Limb (tissue), 2 donors: ENCODE data around the gene R3HDM2.

Experiments used
- DNase-seq, 2 donors: peaks; one replicate each; pipeline ENCODE4 v3.0.0-alpha.2; 2016; ENCODE audit errors: extremely low spot score in 2 of 2

The R3HDM2 gene

DNA sequence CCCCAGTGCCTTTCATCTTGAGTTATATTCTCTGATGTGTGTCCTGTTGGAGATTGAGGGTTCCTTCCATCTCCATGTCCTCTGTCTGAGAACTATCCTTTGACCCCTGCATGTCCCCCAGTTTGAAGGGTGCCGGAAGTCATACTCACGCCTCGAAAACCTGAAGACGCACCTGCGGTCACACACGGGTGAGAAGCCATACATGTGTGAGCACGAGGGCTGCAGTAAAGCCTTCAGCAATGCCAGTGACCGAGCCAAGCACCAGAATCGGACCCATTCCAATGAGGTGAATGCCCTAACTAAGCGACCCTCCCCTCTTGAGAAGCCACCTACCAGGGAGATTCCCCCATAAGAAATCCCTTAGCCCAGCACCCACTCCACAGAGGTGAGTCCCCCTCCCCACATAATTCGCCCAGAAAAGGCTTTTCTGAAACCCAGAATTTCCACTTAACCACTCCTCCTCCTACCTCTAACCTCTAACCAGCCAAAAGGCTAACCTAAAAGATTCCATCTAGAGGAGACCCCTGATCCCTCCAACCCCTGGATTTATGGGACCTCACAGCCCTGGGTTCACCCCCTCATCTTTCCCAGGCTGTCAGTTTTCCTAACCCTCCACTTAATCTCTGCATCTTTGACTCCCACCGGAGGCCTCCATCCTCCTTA, 36.5 kb upstream of the R3HDM2 start:
- DNase-seq, result no peak

DNA sequence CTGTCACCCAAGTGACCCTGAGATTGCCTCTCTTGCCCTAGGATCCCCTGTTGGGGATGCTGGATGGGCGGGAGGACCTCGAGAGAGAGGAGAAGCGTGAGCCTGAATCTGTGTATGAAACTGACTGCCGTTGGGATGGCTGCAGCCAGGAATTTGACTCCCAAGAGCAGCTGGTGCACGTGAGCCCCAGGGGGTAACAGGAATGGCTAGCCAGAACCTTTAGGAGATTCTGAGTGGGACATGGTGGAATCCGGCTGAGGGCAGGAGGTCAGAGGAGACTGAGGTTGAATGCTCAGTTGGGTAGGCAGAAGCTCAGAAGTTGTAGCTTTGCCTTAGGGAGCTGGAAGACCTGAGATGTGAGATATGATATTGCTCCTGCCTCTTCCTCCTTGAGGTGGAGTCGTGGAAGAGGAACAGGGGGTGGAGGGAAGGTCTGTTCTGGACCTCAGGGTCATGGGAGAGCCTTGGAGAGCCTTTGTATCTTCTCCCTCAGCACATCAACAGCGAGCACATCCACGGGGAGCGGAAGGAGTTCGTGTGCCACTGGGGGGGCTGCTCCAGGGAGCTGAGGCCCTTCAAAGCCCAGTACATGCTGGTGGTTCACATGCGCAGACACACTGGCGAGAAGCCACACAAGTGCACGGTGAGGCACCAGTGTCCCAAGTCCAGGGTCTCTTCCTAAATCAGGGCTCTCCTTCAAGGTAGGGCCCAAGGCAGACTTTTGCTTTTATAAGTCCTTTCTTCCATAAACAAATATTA, 35.1 kb upstream of the R3HDM2 start:
- DNase-seq, result no peak

DNA sequence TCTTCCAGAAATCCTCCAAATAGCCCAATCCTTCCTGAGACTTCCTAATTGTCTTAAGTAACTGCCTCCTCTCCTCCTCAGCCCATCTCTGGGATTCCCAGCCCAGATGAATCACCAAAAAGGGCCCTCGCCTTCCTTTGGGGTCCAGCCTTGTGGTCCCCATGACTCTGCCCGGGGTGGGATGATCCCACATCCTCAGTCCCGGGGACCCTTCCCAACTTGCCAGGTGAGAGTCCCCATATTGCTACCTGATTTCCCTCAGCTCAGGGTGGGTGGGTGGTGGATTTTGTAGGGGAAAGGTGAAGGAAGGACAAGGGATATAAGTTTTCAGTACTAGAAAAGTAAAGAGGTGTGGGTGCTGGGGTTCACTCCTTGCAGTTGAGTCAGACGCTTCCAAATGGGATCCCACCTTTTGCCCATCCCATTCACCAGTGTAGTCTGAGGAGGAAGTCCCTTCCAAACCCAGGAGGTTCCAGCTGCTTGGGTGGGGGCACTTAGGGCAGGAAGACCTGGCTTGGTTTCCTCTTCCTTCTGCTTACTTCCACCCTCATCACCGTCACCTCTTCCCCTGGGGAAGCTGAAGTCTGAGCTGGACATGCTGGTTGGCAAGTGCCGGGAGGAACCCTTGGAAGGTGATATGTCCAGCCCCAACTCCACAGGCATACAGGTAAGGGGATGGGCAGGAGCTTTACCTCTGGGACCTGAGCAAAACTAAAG, 34.3 kb upstream of the R3HDM2 start:
- DNase-seq, result no peak

DNA sequence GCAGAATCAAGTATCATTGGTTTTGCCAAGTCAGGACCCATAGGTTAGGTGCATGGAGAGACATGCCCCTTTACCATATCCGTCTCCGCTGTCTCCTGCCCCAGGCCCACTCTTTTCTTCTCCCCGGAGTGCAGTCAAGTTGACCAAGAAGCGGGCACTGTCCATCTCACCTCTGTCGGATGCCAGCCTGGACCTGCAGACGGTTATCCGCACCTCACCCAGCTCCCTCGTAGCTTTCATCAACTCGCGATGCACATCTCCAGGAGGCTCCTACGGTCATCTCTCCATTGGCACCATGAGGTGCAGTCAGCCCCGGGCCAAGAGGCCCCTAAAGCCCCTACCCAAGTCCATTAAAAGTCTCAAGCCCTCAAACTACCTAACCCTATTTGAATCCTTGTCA, 33.7 kb upstream of the R3HDM2 start:
- no peak for DNase-seq

DNA sequence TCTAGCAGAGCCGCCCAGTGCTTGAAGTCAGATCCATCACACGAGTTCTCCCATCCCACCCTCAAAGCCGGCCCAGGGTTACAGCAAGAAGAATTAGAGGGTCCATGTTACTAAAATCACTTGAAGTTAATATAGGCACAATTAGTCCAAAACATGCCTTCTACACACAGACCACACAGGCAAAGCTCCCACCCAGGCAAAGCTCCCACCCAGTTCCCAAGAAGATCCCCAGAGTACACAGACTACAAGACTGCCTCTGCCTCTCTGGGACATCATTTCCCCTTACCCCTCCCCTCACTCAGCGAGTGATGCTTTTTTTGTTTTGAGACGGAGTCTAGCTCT, 32.0 kb upstream of the R3HDM2 start:
- DNase-seq, result no peak

DNA sequence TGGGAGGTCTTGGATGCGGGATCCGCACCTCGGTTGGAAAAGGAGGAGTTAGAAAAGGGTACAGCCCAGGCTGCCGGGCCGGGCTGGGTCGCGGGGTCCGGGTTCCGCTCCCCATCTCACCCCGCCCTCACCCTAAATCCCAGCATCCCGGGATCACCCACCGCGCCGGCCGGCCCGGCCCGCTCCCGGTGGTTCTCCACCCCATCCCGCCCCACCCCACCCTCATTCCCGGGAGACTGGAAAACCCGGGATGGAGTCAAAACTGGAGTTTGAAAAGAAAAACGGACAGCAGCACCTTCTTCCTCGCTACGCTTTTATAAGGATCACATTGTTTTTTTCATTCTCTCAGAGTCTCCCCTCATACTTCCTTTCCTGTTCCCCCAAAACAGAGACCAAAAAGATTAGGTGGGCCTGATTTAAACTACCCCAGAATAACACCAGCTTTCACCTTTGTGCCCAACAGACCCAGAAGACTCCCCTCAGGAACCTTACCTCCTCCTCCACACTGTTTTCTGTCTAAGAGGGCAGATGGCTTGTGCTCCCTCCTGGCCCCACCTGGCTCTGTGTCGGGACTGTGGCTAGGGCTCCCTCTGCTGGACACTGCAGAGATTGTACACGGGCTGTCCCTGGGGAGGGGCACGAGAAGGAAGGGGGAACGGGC, 31.5 kb upstream of the R3HDM2 start:
- DNase-seq, result peak; percentile 90 to 93

DNA sequence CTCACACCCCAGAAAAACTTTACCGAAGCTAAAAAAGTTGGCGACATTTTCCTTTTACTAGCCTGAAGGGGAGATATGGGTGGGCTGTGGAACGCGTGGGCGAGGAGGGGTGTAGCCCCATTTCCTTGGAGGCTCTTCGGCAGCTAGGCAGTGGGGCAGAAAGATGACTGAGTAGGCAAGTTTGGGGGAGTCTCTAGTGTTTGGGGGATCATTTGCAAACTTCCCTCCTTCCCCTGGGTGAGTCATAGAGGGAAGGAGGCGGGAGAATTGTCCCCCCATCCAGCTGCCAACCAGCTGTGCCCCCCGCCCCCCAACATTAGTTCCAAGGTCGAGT, 31.0 kb upstream of the R3HDM2 start:
- no peak for DNase-seq

DNA sequence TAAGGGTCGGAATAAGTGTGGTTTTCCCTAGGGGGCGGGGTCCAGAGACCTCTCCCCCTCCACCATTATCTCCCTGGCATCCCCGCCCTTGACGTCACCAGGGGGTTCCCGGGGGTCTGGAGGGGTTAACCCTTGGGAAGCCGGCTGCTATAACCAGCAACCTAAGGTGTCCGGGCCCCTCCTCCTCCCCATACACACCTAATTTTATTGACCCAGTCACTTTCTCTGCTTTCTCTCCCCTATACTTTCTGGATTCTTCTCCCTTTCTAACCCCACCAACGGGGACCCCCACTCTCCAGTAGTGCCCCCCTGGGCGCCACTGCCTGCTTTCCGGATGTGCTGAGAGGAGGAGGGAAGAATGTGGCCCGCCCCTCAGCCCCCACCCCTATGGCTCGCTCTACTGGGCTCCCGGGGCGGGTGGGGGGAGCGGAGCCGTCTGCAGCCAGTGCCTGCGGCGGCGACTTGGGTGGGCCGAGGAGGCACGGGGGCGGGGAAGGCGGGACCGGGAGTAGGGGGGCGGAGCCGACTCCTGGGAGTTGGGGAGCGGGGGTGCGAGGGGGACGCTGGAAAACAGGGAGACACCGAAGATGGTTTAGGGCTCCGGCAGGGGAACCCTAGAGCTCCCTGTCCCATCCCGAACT, 30.6 kb upstream of the R3HDM2 start:
- peak; percentile 64 to 90 for DNase-seq

DNA sequence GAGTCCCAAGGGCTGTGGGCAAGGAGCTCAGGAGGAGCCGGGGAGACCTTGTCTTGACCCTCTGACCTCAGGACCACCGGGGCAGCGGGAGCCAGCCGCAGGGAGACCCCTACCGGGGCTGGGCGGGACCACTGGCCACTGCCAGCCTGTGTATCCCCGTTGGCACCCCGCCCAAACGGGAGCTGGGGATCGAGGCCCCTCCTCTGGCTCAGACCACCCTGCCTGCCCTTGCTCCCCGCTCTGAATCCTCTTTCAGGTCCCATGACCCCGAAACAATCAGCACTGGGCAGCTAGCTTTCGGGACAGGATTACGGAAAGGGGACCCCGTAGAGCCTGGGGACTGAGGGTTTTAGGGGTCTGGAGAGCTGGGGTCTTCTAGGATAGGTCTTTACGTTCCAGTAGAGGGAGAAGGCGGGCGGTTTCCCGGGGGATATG, 30.0 kb upstream of the R3HDM2 start:
- DNase-seq, result peak in 1 of 2 donors; percentile 79

DNA sequence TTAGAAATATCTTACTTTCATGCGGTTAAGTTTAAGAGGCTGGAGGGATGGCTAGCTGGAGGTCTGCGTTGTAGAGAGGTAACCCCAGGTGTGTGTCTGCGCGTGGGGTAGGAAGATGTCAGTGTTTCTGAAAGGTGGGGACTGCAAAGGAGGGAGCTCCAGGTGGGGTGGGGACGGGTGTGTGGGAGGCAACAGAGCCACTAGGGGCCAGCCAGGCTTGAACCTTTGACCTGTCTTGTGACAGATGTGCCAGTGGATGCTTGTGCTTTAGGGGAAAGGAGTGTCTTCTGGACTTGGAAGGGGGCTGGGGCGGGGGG, 29.6 kb upstream of the R3HDM2 start:
- no peak for DNase-seq

DNA sequence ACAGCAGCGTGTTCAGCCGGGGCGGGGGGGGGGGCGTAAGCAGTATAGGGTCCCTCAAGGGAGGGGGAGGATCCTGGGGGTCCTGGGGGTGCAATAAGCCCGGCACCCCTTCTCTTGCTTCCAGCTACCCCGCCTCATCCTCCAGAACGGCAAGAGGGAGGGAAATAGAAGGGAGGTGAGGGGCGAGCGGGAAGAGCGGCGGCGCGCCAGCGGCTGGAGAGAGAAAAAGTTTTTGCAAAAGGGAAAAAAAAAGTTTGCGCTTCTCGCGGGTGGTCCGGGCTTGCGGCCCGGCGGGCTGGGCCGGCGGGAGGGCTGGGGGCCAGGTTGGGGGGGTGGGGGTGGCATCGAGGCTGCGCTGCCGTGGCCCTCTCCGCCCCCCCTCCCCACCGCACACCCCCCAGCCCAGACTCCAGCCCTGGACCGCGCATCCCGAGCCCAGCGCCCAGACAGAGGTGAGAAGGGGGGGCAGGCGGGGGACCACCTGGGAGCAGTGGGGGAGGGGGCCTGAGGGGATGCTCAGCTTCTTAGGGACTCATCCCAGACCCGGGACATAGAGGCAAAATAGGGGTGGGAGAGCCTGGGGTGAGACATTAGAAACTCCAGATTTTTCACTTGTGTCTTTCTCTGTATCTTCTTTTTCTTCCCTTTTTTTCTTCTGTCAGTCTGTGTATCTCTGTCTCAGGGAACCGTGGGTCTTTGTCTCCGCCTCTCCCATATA, 29.1 kb upstream of the R3HDM2 start, which contains the start of gene GLI1:
GLI1 (plus strand) TSS at position 36 of the 718 bp plus-strand sequence. CDS start 3,907 bp downstream, outside the sequence.
- DNase-seq, result peak; percentile 58 to 90

DNA sequence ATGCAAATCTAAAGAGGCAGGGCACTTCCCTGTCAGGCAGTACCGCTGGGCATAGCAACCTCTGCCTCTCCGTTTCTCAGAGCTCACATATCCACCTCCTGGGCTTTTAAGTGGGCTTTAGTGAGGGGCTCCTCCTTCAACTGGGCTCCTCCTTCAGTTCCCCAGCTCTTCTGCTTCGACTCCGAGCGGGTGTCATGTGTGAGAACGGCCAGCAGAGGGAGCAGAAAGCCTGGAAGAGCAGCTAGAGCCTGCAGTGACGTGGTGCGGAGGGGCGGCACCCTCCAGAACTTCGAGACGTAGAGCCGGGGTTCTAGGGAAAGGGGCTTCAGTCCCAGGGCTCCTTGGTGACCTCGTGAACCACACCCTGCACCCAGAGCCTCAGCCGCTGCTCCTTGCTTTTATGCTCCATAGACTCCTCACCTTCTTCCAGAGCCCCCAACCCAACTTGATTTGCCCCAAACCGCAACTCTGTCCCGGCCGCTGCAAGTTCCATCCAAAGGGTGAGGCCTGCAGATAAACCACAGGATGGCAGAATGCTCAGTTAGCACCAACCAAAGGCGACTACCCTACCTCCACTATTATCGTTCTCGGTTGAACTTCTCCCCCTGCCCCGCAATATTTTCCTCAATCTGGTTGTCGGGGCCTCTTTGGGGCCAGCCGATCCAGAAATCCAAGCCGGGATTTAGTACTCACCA, 28.4 kb upstream of the R3HDM2 start:
- peak; percentile 97 to 98 for DNase-seq

DNA sequence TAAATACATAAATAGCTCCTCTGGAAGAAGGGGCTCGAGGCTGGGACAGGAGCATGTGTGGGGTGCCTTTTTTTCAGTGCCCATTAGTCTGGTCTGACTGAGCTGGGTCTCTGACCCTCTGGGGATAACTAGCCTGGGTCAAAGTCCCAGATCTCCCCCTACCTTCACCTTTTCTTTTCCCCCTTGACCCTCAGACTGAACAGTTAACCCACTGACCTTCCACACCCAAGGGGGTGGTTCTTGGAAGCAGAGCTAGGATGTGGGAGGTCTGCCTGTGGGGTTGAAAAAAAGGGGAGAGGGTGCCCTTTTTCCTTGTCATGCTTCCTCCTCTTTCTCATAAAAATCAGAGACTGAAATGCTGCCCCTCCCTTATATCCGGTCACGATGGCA, 27.8 kb upstream of the R3HDM2 start:
- DNase-seq, result no peak

DNA sequence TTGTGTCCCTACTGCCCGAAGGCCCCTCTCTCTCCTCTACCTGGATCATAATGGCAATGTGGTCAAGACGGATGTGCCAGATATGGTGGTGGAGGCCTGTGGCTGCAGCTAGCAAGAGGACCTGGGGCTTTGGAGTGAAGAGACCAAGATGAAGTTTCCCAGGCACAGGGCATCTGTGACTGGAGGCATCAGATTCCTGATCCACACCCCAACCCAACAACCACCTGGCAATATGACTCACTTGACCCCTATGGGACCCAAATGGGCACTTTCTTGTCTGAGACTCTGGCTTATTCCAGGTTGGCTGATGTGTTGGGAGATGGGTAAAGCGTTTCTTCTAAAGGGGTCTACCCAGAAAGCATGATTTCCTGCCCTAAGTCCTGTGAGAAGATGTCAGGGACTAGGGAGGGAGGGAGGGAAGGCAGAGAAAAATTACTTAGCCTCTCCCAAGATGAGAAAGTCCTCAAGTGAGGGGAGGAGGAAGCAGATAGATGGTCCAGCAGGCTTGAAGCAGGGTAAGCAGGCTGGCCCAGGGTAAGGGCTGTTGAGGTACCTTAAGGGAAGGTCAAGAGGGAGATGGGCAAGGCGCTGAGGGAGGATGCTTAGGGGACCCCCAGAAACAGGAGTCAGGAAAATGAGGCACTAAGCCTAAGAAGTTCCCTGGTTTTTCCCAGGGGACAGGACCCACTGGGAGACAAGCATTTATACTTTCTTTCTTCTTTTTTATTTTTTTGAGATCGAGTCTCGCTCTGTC, 26.1 kb upstream of the R3HDM2 start:
- DNase-seq, result no peak

DNA sequence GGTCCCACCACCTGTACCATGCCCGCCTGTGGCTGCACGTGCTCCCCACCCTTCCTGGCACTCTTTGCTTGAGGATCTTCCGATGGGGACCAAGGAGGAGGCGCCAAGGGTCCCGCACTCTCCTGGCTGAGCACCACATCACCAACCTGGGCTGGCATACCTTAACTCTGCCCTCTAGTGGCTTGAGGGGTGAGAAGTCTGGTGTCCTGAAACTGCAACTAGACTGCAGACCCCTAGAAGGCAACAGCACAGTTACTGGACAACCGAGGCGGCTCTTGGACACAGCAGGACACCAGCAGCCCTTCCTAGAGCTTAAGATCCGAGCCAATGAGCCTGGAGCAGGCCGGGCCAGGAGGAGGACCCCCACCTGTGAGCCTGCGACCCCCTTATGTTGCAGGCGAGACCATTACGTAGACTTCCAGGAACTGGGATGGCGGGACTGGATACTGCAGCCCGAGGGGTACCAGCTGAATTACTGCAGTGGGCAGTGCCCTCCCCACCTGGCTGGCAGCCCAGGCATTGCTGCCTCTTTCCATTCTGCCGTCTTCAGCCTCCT, 25.4 kb upstream of the R3HDM2 start:
- peak in 1 of 2 donors; percentile 49 for DNase-seq

DNA sequence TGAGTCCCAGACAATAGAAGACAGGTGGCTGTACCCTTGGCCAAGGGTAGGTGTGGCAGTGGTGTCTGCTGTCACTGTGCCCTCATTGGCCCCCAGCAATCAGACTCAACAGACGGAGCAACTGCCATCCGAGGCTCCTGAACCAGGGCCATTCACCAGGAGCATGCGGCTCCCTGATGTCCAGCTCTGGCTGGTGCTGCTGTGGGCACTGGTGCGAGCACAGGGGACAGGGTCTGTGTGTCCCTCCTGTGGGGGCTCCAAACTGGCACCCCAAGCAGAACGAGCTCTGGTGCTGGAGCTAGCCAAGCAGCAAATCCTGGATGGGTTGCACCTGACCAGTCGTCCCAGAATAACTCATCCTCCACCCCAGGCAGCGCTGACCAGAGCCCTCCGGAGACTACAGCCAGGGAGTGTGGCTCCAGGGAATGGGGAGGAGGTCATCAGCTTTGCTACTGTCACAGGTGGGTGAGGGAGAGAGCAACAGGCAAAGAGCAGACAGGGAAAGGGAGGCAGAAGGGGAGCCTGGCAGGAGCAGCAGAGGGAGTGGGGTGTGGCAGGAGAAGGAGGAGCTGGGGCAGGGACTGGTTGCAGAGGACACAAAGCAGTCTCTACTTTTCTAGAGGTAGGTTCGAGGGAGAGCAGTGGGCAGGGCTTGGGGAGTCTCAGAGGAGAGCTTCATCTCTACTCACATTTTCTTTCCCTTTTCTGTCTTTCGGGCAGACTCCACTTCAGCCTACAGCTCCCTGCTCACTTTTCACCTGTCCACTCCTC, 24.7 kb upstream of the R3HDM2 start:
- no peak for DNase-seq

DNA sequence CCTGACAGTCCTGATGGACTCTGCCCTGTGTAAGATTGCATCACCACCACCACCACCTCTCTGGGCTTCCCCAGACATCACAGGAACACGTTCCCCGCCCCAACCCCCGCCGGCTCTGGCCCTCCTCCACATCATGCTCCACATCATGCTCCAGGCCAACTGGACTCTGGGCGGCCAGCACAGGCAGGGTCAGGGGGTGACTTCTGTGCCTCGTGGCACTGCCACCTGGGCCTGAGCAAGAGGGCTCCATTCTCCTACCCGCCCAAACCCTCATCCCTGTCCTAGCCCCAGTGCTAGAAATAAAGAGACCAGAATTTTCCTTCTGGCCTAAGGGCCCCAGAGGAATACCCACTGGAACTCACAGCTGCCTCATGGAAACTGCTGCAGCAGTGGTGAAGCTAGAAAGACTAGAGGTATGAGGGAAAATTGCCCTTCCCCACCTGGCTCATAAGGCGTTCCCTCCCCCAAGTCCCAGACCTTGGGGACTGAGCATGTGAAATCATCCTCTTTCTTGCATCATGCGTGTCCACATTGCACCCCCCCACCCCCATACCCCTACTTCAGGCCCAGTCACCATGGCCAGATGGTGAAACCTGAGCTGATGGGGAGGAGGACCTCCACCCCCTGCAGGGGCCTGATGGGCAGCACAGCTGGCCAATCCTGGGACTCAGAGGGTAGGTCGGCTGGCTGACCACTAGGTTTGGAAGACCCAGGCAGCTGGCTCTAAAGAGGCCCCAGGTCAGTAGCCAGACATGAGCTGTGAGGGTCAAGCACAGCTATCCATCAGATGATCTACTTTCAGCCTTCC, 23.9 kb upstream of the R3HDM2 start, which contains the start of gene INHBE:
INHBE (plus strand) TSS at position 742 of the 808 bp plus-strand sequence. CDS start 230 bp downstream, outside the sequence.
- peak in 1 of 2 donors; percentile 52 for DNase-seq

DNA sequence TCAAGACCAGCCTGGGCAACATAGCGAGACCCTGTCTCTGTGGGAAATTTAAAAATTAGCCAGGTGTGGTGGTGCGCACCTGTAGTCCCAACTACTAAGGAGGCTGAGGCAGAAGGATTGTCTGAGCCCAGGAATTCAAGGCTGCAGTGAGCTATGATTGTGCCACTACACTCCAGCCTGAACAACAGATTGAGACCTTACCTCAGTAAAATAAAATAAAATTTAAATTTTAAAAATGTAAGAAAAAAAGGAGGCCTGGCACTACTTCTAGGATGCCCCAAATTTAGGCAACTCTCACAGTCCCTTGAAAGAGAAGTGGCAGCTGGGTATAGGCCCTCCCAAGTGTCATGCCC, 23.3 kb upstream of the R3HDM2 start:
- DNase-seq, result no peak
